ENCODE results near the gene KIF3B. TPM values are rescaled to one million over a fixed set of nuclear protein-coding genes. Genes with fewer than 3 reads are reported as not detected.

KIF3B gene
- total RNA-seq, 1 donor from 2014 or later = 11.9 TPM

Other genes with a start within 250 kb of the KIF3B start
- gene HCK, start 225.4 kb upstream of the KIF3B start, total RNA-seq = 2.9 TPM
- 42.4 TPM for gene TM9SF4, start 167.9 kb upstream of the KIF3B start, total RNA-seq
- gene PLAGL2, start 69.9 kb upstream of the KIF3B start, total RNA-seq = 11.0 TPM
- gene POFUT1, start 69.8 kb upstream of the KIF3B start, total RNA-seq = 18.3 TPM
- 27.5 TPM for gene ASXL1, start 80.7 kb downstream of the KIF3B start, total RNA-seq

Data from esophagus mucosa (tissue), 1 donor.